Fibroblast of villous mesenchyme (primary cell): ENCODE results near the gene EEF1A2. TPM values are rescaled to one million over a fixed set of nuclear protein-coding genes. Genes with fewer than 3 reads are reported as not detected.

Experiments
- DNase-seq: peaks from one replicate; pipeline ENCODE4 v3.0.0-alpha.2; 2010; ENCODE audit warnings: low read depth
- H3K4me3 ChIP-seq: 2 replicates; pipeline ENCODE4 v1.5.1; 2011; ENCODE audit warnings: low read depth, mild to moderate bottlenecking, low read length
- total RNA-seq: library from RNA; depleted of rRNA; stranded (reverse); fragments of >200 nt; gene quantifications from 2 replicates; pipeline ENCODE4 v1.2.3, GENCODE V29; 2012
- TF ChIP-seq, protein P1 (sequence below): IDR thresholded peaks from 2 replicates; pipeline ENCODE4 v1.5.1; 2012; ENCODE audit warnings: low read depth, mild to moderate bottlenecking, low read length; ENCODE audit not compliant: insufficient read depth

The EEF1A2 gene
- total RNA-seq, 1 donor, result 0.43 TPM

DNA sequence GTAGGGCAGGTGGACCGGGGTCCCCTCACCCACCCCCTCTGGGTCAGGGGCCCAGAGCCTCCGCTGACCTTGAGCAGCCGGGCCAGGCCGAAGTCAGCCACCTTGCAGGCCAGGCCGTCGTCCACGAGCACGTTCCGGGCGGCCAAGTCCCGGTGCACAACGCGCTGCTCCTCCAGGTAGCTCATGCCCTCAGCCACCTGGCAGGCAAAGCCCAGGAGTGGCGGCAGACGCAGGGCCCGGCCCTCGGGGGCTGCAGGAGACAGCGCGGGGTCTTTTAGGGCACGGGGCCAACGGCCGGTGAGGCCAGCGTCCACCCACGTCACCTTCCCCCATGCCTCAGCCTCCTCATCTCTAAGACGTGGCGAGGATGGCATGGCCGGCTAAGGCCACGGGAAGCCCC lies 42.5 kb upstream of the EEF1A2 start:
- DNase-seq, result no peak
- TF ChIP-seq, protein P1, sequence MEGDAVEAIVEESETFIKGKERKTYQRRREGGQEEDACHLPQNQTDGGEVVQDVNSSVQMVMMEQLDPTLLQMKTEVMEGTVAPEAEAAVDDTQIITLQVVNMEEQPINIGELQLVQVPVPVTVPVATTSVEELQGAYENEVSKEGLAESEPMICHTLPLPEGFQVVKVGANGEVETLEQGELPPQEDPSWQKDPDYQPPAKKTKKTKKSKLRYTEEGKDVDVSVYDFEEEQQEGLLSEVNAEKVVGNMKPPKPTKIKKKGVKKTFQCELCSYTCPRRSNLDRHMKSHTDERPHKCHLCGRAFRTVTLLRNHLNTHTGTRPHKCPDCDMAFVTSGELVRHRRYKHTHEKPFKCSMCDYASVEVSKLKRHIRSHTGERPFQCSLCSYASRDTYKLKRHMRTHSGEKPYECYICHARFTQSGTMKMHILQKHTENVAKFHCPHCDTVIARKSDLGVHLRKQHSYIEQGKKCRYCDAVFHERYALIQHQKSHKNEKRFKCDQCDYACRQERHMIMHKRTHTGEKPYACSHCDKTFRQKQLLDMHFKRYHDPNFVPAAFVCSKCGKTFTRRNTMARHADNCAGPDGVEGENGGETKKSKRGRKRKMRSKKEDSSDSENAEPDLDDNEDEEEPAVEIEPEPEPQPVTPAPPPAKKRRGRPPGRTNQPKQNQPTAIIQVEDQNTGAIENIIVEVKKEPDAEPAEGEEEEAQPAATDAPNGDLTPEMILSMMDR, result no peak
- H3K4me3 ChIP-seq, result no peak overlapping the region

DNA sequence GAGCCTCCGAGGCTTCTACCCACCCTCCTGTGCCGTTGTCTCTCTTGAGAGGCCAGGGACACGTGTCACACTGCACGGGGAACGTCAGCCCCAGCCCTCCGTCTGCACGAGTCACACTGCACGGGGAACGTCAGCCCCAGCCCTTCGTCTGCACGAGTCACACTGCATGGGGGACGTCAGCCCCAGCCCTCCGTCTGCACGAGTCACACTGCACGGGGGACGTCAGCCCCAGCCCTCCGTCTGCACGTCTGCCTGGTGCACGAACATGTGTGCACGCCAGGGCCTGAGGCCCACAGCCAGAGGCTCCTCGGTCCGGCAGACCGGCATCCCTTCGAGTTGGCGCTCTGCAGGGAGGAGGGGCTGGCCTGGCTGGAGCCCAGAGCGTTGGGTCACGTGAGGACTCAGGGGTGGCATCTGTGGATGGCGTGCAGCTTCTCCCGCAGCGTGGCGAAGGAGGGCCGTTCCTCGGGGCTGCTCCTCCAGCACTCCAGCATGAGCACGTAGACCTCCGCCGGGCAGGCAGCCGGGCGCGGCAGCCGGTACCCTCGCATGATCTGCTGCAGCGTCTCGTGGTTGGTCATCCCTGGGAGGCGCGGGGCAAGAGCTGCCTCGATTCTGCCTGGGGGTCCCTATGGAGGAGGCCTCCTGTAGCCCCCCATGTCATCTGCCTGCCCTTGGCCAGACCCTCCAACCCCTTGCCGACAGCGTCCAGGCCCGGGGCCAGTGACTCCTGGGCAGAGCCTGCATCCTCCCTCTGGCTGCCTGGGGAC lies 41.7 kb upstream of the EEF1A2 start:
- TF ChIP-seq, protein P1, result no peak
- no peak overlapping the region for H3K4me3 ChIP-seq

DNA sequence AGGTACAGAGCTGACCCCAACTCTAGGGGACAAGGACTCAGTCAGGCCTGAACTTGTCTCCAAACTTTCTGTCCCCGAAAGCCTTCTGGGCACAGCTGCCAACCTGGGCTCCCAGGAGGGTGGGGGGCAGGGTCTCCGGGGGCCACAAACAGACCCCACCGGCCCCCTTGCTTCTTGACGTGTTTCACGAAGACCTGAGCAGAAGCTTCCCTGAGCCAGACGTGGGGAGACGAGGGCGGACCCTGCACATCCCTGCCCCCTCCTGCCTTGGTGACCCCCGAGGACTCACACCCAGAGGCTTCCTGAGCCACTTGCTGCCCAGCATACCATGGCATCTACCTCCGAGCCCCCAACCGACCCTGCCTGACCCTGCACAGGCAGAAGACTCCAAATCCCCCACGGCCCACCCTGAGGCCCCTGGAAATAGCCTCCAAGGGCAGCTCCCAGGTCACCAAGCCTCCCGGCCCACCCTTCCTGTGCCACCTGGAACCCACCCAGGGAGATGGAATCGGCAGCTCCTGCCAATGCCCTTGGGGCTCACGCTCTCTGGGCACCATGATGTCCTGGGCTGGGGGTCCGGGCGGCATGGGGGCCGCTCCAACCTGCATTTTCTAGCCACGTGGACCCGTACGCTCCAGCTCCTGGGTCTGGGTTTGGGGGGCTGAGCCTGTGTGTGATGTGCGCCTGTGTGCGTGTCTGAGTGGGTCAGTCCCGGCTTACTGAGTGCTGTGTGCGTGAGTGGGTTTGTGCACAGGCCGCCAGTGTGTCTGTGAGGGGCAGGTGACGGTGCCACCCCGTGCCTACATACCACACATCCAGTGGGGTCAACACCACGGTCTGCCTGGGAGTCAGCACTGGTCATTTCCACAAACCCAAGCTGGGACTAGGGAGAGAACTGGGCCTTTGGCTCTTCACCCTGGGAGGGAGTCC lies 40.8 kb upstream of the EEF1A2 start:
- no peak overlapping the region for H3K4me3 ChIP-seq

More for the DNA sequence above, 41.7 kb upstream of the EEF1A2 start:
- no peak for DNase-seq

DNA sequence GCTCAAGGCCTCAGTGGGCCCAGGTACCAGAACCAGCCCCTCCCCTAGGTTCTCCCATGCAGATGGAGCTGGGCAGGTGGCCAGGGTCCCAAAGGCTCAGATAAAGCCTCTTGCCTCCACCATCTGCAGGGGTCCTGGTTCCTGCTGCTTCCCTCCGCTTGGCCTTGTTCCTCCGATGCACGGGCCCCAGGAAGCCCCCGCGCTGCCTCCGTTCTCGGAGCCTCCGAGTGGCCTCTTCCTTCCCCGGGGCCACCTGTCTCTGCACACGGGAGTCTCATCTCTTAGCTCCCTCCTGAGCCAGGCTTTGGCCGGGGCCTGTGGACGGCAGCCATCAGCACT lies 40.2 kb upstream of the EEF1A2 start:
- DNase-seq, result no peak
- no peak overlapping the region for H3K4me3 ChIP-seq
- TF ChIP-seq, protein P1, result no peak

More for the DNA sequence above, 40.8 kb upstream of the EEF1A2 start:
- TF ChIP-seq, protein P1, result no peak
- DNase-seq, result no peak

DNA sequence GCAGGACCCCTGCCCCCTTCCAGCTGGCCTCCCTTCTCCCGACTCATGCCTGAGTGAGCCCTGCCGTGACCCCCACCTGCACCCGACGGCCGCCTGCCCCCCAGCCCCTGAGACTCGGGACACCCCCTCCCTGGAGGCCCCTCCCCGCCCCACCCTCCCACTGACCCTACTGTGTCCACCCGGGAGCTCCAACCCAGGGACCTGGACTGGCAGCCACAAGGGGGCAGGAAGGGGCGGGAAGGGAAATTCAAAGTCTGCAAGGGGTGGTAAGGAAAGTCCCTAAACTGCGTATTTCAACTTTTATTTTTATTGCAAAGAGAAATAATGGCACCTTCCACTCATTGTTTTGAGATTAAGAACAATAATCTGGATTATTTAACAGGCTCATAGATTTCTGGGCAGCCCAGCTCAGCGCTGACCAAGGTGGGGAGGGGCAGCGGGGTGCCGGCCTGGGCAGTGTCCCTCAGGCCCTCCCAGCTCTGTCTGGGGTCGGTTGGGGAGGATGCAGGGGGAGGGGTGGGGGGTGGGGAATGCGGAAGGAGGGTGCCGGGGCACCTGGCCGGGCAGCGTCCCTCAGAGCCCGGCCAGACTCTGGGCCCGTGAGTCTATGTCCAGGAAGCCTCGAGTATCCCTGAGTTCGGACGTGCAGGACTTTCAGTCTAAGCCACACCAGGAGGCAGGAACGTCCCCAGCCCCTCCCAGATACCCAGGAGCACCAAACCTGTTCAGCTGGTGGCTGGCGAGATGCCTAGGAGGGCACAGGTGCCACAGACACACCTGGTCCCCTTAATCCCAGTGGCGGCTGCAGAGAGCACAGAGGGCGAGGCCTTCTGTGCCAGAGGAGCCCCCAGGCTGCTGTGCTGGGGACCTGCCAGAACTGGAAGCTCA lies 39.6 kb upstream of the EEF1A2 start:
- H3K4me3 ChIP-seq, result peak overlapping the region; percentile 47
- TF ChIP-seq, protein P1, result no peak
- DNase-seq, result no peak

DNA sequence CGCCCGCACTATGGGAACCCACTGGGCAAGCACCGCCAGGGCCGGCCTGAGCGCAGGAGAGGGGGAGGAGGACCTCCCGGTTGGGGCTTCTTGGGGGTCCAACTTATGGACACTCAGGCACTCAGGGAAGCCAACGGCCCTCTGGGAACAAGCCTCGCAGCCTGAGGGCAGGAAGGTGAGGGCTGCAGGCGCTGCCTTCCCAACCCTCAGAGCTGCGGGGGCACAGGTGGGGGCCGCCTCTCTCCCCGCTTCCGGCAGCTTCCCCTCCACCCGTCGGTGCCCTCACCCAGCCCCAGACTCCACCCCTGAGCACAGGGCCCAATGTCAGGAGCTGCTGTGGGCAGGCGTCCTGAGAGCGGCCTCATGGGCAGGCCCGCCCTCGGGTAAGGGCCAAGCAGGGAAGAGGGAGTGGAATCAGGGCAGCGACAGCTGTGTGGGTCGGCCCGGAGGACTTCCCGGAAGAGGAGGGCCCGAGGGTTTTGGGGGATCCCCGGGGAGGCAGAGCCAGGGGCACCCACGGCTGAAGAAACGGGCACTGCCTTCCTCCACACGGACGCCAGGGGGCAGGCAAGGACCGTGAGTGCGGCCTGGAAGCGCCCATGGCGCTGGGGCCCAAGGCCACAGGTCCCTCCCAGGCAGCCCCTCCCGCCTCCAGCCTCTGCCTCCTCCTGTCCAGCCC lies 38.8 kb upstream of the EEF1A2 start:
- TF ChIP-seq, protein P1, result peak; percentile 91
- peak; percentile 96 for DNase-seq
- peak overlapping the region; percentile 47 for H3K4me3 ChIP-seq
